Prostate gland (tissue), 2 donors: ENCODE data around the gene CARD9. TPM values are rescaled to one million over a fixed set of nuclear protein-coding genes. Genes with fewer than 3 reads are reported as not detected.

Source experiments
- DNase-seq: peaks from one replicate; pipeline ENCODE4 v3.0.0-alpha.2; 2019; ENCODE audit warnings: low spot score
- H3K27ac ChIP-seq, 2 donors: fragments of 200-600 bp; sonication (generic); 2 replicates each; pipeline ENCODE4 v1.5.1; 2017 to 2019
- H3K27me3 ChIP-seq: fragments of 200-600 bp; sonication (generic); replicated peaks from 2 replicates; pipeline ENCODE4 v1.5.1; 2019; ENCODE audit not compliant: insufficient read depth
- H3K36me3 ChIP-seq, 2 donors: fragments of 200-600 bp; sonication (generic); 1 replicate in 1 of 2; 2 replicates in 1 of 2; pipeline versions ENCODE4 v1.5.1 to v1.8.1; 2017 to 2019
- H3K4me1 ChIP-seq: fragments of 200-600 bp; sonication (generic); replicated peaks from 2 replicates; pipeline ENCODE4 v1.5.1; 2019
- H3K4me3 ChIP-seq, 2 donors: fragments of 200-600 bp; sonication (generic); 2 replicates each; pipeline ENCODE4 v1.5.1; 2017 to 2019
- H3K9me3 ChIP-seq: fragments of 200-600 bp; sonication (generic); 2 replicates; pipeline ENCODE4 v1.5.1; 2017
- POLR2A ChIP-seq: fragments of 450-650 bp; IDR thresholded peaks from one replicate; pipeline ENCODE4 v1.6.1; 2016; ENCODE audit warnings: antibody characterized with exemption, mild to moderate bottlenecking
- POLR2AphosphoS5 ChIP-seq: sonication (generic); formaldehyde crosslinking; IDR thresholded peaks from one replicate; pipeline ENCODE4 v1.6.1; 2017; ENCODE audit warnings: antibody characterized with exemption
- WGBS: methylation state at CpG from one replicate; pipeline ENCODE4 v1.1.5; 2018; 5-methylcytosine and 5-hydroxymethylcytosine counted together
- intact Hi-C: fragments of 100-400 bp; cut with DNase I; formaldehyde crosslinking; loops from one replicate; pipeline ENCODE4 v1.14.2; 2022
- total RNA-seq, 2 donors: library from RNA; depleted of rRNA; stranded (reverse); fragments of >200 nt; gene quantifications; one replicate each; pipeline ENCODE4 v1.1.0, GENCODE V29; 2016
- TF ChIP-seq, protein P1 (sequence below), 4 experiments: fragments of 200-600 bp in 2 of 4; fragments of 450-650 bp in 2 of 4; sonication (generic) in 2 of 4; IDR thresholded peaks; 1 replicate in 3 of 4; 2 replicates in 1 of 4; pipeline ENCODE4 v1.5.1; 2016 to 2019; ENCODE audit warnings: antibody characterized with exemption in 4 of 4, mild to moderate bottlenecking in 2 of 4, moderate library complexity in 2 of 4

CARD9 gene
- total RNA-seq, 2 donors from 2014 or later: 1.5 to 3.4 TPM

- TF ChIP-seq POLR2AphosphoS5: no peak
- no peak for TF ChIP-seq POLR2A
- TF ChIP-seq, protein P1, sequence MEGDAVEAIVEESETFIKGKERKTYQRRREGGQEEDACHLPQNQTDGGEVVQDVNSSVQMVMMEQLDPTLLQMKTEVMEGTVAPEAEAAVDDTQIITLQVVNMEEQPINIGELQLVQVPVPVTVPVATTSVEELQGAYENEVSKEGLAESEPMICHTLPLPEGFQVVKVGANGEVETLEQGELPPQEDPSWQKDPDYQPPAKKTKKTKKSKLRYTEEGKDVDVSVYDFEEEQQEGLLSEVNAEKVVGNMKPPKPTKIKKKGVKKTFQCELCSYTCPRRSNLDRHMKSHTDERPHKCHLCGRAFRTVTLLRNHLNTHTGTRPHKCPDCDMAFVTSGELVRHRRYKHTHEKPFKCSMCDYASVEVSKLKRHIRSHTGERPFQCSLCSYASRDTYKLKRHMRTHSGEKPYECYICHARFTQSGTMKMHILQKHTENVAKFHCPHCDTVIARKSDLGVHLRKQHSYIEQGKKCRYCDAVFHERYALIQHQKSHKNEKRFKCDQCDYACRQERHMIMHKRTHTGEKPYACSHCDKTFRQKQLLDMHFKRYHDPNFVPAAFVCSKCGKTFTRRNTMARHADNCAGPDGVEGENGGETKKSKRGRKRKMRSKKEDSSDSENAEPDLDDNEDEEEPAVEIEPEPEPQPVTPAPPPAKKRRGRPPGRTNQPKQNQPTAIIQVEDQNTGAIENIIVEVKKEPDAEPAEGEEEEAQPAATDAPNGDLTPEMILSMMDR (IDR thresholded peaks at IDR 0.05): no peak
- Histone ChIP-seq H3K27me3 (no peaks in the 10 kb centered on the region), H3K4me1 (peaks cover 14% of the 10 kb centered on the region), H3K36me3 (no peaks in the 10 kb centered on the region), H3K9me3 (no peaks in the 10 kb centered on the region), H3K4me3 (no peak overlapping the region), H3K27ac (no peak overlapping the region)
- WGBS: 78% methylated on average over 14 of the region's 14 CpGs
- intact Hi-C loops: no loop called here
- no peak for DNase-seq
Measured at GRCh38 chr9:136330406-136330990, 43.0 kb downstream of the CARD9 start.

- peaks cover 14% of the 10 kb centered on the region for H3K4me1 ChIP-seq
Measured at GRCh38 chr9:136329636-136330405, 43.6 kb downstream of the CARD9 start.

DNA sequence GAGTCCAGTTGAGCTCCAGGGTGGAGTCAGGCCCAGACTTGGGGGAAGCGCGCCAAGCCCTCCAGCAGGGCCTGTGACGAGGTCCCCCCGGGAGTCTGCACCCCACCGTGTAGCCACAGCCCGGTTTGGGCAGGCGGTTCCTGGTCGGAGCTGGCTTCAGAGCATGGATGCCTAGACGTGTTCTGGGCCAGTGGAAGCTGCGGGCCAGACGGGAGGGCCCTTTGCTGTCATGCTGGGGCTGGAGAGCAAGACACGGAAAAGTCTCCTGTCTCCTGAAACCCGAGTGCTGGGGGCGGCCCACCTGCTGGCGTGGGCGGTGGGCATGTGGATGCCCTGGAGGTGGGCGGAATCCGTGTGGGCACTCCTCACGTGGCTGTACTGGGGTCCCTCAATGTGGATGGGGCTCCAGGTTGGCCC, 44.2 kb downstream of the CARD9 start:
- H3K4me3 ChIP-seq: peak overlapping the region in 1 of 2 donors; percentile 60
- peaks cover 14% of the 10 kb centered on the region for H3K4me1 ChIP-seq
- intact Hi-C loops: no loop called here
- H3K27ac ChIP-seq: no peak overlapping the region
- H3K36me3 ChIP-seq: no peaks in the 10 kb centered on the region
- TF ChIP-seq POLR2A (no peak), POLR2AphosphoS5 (no peak)
- TF ChIP-seq, protein P1 (IDR thresholded peaks at IDR 0.05): no peak
- 50% methylated on average over 16 of the region's 19 CpGs for WGBS
- H3K9me3 ChIP-seq: no peaks in the 10 kb centered on the region
- DNase-seq: no peak
- H3K27me3 ChIP-seq: no peaks in the 10 kb centered on the region

More at GRCh38 chr9:136329636-136330405, 43.6 kb downstream of the CARD9 start:
- TF ChIP-seq POLR2A (no peak), POLR2AphosphoS5 (no peak)
- TF ChIP-seq, protein P1 (IDR thresholded peaks at IDR 0.05): no peak
- Histone ChIP-seq H3K9me3 (no peaks in the 10 kb centered on the region), H3K4me3 (no peak overlapping the region), H3K27ac (no peak overlapping the region), H3K27me3 (no peaks in the 10 kb centered on the region), H3K36me3 (no peaks in the 10 kb centered on the region)
- intact Hi-C loops: no loop called here
- no peak for DNase-seq
- 87% methylated on average over 23 of the region's 23 CpGs for WGBS

- H3K9me3 ChIP-seq: no peaks in the 10 kb centered on the region
- intact Hi-C loops: no loop called here
- WGBS: 25% methylated on average over 9 of the region's 15 CpGs
- H3K36me3 ChIP-seq: no peaks in the 10 kb centered on the region
- no peak for DNase-seq
- TF ChIP-seq POLR2A: no peak
- TF ChIP-seq, protein P1 (IDR thresholded peaks at IDR 0.05): no peak
- TF ChIP-seq POLR2AphosphoS5: no peak
- H3K27ac ChIP-seq: peak overlapping the region; percentile 66 to 78
- H3K4me1 ChIP-seq: peaks cover 14% of the 10 kb centered on the region
- peak overlapping the region; percentile 51 to 60 for H3K4me3 ChIP-seq
- H3K27me3 ChIP-seq: no peaks in the 10 kb centered on the region
Measured at GRCh38 chr9:136328622-136329041, 44.8 kb downstream of the CARD9 start.
